SK-N-SH treated with all-trans-retinoic acid at 6 μM for 48 hours (cell line): ENCODE data around the gene E2F8.

Experiments used
- ATAC-seq: fragments of 200-7000 bp; cut with Tn5 transposase; 3 replicates; pipeline ENCODE4 v1.9.1; 2020; ENCODE audit warnings: mild to moderate bottlenecking, moderate library complexity
- ARNTL ChIP-seq: fragments of 450-650 bp; formaldehyde crosslinking; IDR thresholded peaks from 2 replicates; pipeline ENCODE4 v1.5.0; 2020; ENCODE audit warnings: low read depth, mild to moderate bottlenecking, moderate library complexity, borderline replicate concordance
- CREB5 ChIP-seq: fragments of 250-450 bp; sonication (Bioruptor Pico); IDR thresholded peaks from 2 replicates; pipeline ENCODE4 v1.5.1; 2020; ENCODE audit warnings: low read depth, mild to moderate bottlenecking, moderate library complexity
- CSDC2 ChIP-seq: fragments of 250-450 bp; sonication (Bioruptor Pico); IDR thresholded peaks from 2 replicates; pipeline ENCODE4 v1.5.0; 2020; ENCODE audit warnings: mild to moderate bottlenecking, moderate library complexity
- ESRRG ChIP-seq: fragments of 250-450 bp; sonication (Bioruptor Pico); IDR thresholded peaks from 2 replicates; pipeline ENCODE4 v1.6.1; 2021; ENCODE audit warnings: mild to moderate bottlenecking
- GLIS3 ChIP-seq: fragments of 250-450 bp; sonication (Bioruptor Pico); IDR thresholded peaks from 2 replicates; pipeline ENCODE4 v1.5.0; 2020; ENCODE audit warnings: mild to moderate bottlenecking, moderate library complexity
- ISL1 ChIP-seq: fragments of 250-450 bp; sonication (Bioruptor Pico); IDR thresholded peaks from 2 replicates; pipeline ENCODE4 v2.1.2; 2022; ENCODE audit warnings: mild to moderate bottlenecking, moderate library complexity
- OSR1 ChIP-seq: fragments of 250-450 bp; sonication (Bioruptor Pico); IDR thresholded peaks from 2 replicates; pipeline ENCODE4 v1.8.0; 2022; ENCODE audit warnings: moderate library complexity, mild to moderate bottlenecking, inconsistent platforms
- PATZ1 ChIP-seq: fragments of 250-450 bp; sonication (Bioruptor Pico); IDR thresholded peaks from 2 replicates; pipeline ENCODE4 v1.8.0; 2020; ENCODE audit warnings: mild to moderate bottlenecking, moderate library complexity, borderline replicate concordance
- POU6F1 ChIP-seq: fragments of 250-450 bp; sonication (Bioruptor Pico); IDR thresholded peaks from 2 replicates; pipeline ENCODE4 v1.8.0; 2021; ENCODE audit warnings: low read depth, mild to moderate bottlenecking, moderate library complexity, borderline replicate concordance
- PPARA ChIP-seq: fragments of 250-450 bp; sonication (Bioruptor Pico); IDR thresholded peaks from 2 replicates; pipeline ENCODE4 v1.5.0; 2020; ENCODE audit warnings: mild to moderate bottlenecking, borderline replicate concordance
- RARB ChIP-seq: fragments of 250-450 bp; sonication (Bioruptor Pico); IDR thresholded peaks from 2 replicates; pipeline ENCODE4 v1.8.0; 2021; ENCODE audit warnings: mild to moderate bottlenecking, moderate library complexity
- SNAI2 ChIP-seq: fragments of 250-450 bp; sonication (Bioruptor Pico); IDR thresholded peaks from 2 replicates; pipeline ENCODE4 v1.5.0; 2020; ENCODE audit warnings: mild to moderate bottlenecking, moderate library complexity
- TCF4 ChIP-seq: fragments of 250-450 bp; sonication (Bioruptor Pico); IDR thresholded peaks from 2 replicates; pipeline ENCODE4 v1.8.0; 2021; ENCODE audit warnings: mild to moderate bottlenecking, moderate library complexity, borderline replicate concordance
- TOX ChIP-seq: fragments of 250-450 bp; sonication (Bioruptor Pico); IDR thresholded peaks from 2 replicates; pipeline ENCODE4 v1.8.0; 2021; ENCODE audit warnings: mild to moderate bottlenecking, moderate library complexity, borderline replicate concordance
- ZC3H10 ChIP-seq: fragments of 250-450 bp; sonication (Bioruptor Pico); IDR thresholded peaks from 2 replicates; pipeline ENCODE4 v1.5.1; 2021; ENCODE audit warnings: mild to moderate bottlenecking, moderate library complexity
- ZFP3 ChIP-seq: fragments of 250-450 bp; sonication (Bioruptor Pico); IDR thresholded peaks from 2 replicates; pipeline ENCODE4 v1.5.0; 2020; ENCODE audit warnings: mild to moderate bottlenecking, moderate library complexity
- ZFP30 ChIP-seq: fragments of 450-650 bp; formaldehyde crosslinking; IDR thresholded peaks from 2 replicates; pipeline ENCODE4 v1.5.0; 2022; ENCODE audit warnings: mild to moderate bottlenecking, moderate library complexity
- ZNF565 ChIP-seq: fragments of 450-650 bp; formaldehyde crosslinking; conservative IDR thresholded peaks from 2 replicates; pipeline ENCODE4 v1.5.0; 2020; ENCODE audit warnings: low read depth, mild to moderate bottlenecking, moderate library complexity
- ZNF8 ChIP-seq: fragments of 450-650 bp; formaldehyde crosslinking; IDR thresholded peaks from 2 replicates; pipeline ENCODE4 v1.5.0; 2020; ENCODE audit warnings: mild to moderate bottlenecking, moderate library complexity
- TF ChIP-seq, protein P1 (sequence below): fragments of 250-450 bp; sonication (Bioruptor Pico); IDR thresholded peaks from 2 replicates; pipeline ENCODE4 v1.5.1; 2021; ENCODE audit warnings: mild to moderate bottlenecking, moderate library complexity
- TF ChIP-seq, protein P2 (sequence below): fragments of 250-450 bp; sonication (Bioruptor Pico); IDR thresholded peaks from 2 replicates; pipeline ENCODE4 v1.5.0; 2020; ENCODE audit warnings: mild to moderate bottlenecking, moderate library complexity

The E2F8 gene

GRCh38 chr11:19244621-19245020 lies 3.9 kb upstream of the E2F8 start (continued):
- TF ChIP-seq PATZ1 (no peak), TOX (CRISPR knock-in tag) (no peak), ZFP3 (CRISPR knock-in tag) (no peak), ZNF8 (CRISPR knock-in tag) (no peak), OSR1 (CRISPR knock-in tag) (no peak), ZFP30 (no peak), SNAI2 (no peak)

- ATAC-seq: no peak
- TF ChIP-seq OSR1 (CRISPR knock-in tag): no peak
- TF ChIP-seq CSDC2 (CRISPR knock-in tag): no peak
- TF ChIP-seq ZC3H10 (CRISPR knock-in tag): no peak
- no peak for TF ChIP-seq TOX (CRISPR knock-in tag)
- no peak for TF ChIP-seq ZNF8 (CRISPR knock-in tag)
- no peak for TF ChIP-seq ARNTL (CRISPR knock-in tag)
- no peak for TF ChIP-seq PPARA (CRISPR knock-in tag)
- TF ChIP-seq ZNF565 (CRISPR knock-in tag): no peak
- TF ChIP-seq ZFP3 (CRISPR knock-in tag): no peak
- TF ChIP-seq ESRRG (CRISPR knock-in tag): no peak
- TF ChIP-seq SNAI2: no peak
- TF ChIP-seq, all 23 proteins: peak for 0
These were observed 3.3 kb upstream of the E2F8 start for GRCh38 chr11:19244084-19244483.

GRCh38 chr11:19243613-19244012 lies 2.9 kb upstream of the E2F8 start:
- ATAC-seq: no peak
- TF ChIP-seq ISL1 (CRISPR knock-in tag) (no peak), TCF4 (CRISPR knock-in tag) (no peak), TOX (CRISPR knock-in tag) (no peak), GLIS3 (no peak), PATZ1 (no peak), OSR1 (CRISPR knock-in tag) (no peak), POU6F1 (no peak), ESRRG (CRISPR knock-in tag) (no peak), ZC3H10 (CRISPR knock-in tag) (no peak), SNAI2 (no peak), ZNF565 (CRISPR knock-in tag) (no peak), PPARA (CRISPR knock-in tag) (no peak), CREB5 (CRISPR knock-in tag) (no peak), ARNTL (CRISPR knock-in tag) (no peak), RARB (CRISPR knock-in tag) (no peak)
- TF ChIP-seq, protein P1, sequence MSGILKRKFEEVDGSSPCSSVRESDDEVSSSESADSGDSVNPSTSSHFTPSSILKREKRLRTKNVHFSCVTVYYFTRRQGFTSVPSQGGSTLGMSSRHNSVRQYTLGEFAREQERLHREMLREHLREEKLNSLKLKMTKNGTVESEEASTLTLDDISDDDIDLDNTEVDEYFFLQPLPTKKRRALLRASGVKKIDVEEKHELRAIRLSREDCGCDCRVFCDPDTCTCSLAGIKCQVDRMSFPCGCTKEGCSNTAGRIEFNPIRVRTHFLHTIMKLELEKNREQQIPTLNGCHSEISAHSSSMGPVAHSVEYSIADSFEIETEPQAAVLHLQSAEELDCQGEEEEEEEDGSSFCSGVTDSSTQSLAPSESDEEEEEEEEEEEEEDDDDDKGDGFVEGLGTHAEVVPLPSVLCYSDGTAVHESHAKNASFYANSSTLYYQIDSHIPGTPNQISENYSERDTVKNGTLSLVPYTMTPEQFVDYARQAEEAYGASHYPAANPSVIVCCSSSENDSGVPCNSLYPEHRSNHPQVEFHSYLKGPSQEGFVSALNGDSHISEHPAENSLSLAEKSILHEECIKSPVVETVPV (CRISPR knock-in tag): no peak
- TF ChIP-seq, all 23 proteins: peak for 0

- ATAC-seq: no peak
- TF ChIP-seq CSDC2 (CRISPR knock-in tag) (no peak), ZNF565 (CRISPR knock-in tag) (no peak)
- TF ChIP-seq, protein P2, sequence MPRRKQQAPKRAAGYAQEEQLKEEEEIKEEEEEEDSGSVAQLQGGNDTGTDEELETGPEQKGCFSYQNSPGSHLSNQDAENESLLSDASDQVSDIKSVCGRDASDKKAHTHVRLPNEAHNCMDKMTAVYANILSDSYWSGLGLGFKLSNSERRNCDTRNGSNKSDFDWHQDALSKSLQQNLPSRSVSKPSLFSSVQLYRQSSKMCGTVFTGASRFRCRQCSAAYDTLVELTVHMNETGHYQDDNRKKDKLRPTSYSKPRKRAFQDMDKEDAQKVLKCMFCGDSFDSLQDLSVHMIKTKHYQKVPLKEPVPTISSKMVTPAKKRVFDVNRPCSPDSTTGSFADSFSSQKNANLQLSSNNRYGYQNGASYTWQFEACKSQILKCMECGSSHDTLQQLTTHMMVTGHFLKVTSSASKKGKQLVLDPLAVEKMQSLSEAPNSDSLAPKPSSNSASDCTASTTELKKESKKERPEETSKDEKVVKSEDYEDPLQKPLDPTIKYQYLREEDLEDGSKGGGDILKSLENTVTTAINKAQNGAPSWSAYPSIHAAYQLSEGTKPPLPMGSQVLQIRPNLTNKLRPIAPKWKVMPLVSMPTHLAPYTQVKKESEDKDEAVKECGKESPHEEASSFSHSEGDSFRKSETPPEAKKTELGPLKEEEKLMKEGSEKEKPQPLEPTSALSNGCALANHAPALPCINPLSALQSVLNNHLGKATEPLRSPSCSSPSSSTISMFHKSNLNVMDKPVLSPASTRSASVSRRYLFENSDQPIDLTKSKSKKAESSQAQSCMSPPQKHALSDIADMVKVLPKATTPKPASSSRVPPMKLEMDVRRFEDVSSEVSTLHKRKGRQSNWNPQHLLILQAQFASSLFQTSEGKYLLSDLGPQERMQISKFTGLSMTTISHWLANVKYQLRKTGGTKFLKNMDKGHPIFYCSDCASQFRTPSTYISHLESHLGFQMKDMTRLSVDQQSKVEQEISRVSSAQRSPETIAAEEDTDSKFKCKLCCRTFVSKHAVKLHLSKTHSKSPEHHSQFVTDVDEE (CRISPR knock-in tag): no peak
- TF ChIP-seq, all 23 proteins: peak for 0
These were observed 2.4 kb upstream of the E2F8 start for GRCh38 chr11:19243143-19243542.
